H1 (cell line): ENCODE results near the gene AAK1. TPM values are rescaled to one million over a fixed set of nuclear protein-coding genes. Genes with fewer than 3 reads are reported as not detected.

Experiments
- CBX5 ChIP-seq: fragments of 300-800, 300-1000 bp; sonication (generic); IDR thresholded peaks from 2 replicates; pipeline ENCODE4 v1.7.1; 2016; ENCODE audit warnings: antibody characterized with exemption, low read length, low read depth
- CEBPB ChIP-seq: IDR thresholded peaks from 2 replicates; pipeline ENCODE4 v1.6.1; 2012; ENCODE audit warnings: low read depth, low read length
- CTBP2 ChIP-seq: IDR thresholded peaks from 2 replicates; pipeline ENCODE4 v1.7.0; 2011; ENCODE audit warnings: borderline replicate concordance, mild to moderate bottlenecking, moderate library complexity, mixed read lengths, low read length; ENCODE audit not compliant: insufficient read depth, insufficient read length
- EGR1 ChIP-seq: IDR thresholded peaks from 2 replicates; pipeline ENCODE4 v1.6.1; 2011; ENCODE audit warnings: low read depth, low read length, borderline replicate concordance
- HDAC2 ChIP-seq, 2 experiments: fragments of 300-600 bp in 1 of 2; sonication (generic) in 1 of 2; IDR thresholded peaks; 2 replicates each; pipeline ENCODE4 v1.6.1; 2011 to 2012; ENCODE audit warnings: low read depth in 2 of 2, low read length in 2 of 2, mild to moderate bottlenecking in 2 of 2, moderate library complexity in 2 of 2, borderline replicate concordance in 1 of 2, inconsistent platforms in 1 of 2
- KDM4A ChIP-seq: IDR thresholded peaks from one replicate; pipeline ENCODE4 v1.7.1; 2012; ENCODE audit warnings: low read depth, mild to moderate bottlenecking, moderate library complexity, low read length, inconsistent platforms; ENCODE audit not compliant: severe bottlenecking
- SP1 ChIP-seq: IDR thresholded peaks from 2 replicates; pipeline ENCODE4 v1.6.1; 2011; ENCODE audit warnings: low read depth, low read length
- TCF12 ChIP-seq: IDR thresholded peaks from 2 replicates; pipeline ENCODE4 v1.6.1; 2011; ENCODE audit warnings: low read depth, mild to moderate bottlenecking, low read length
- polyA plus RNA-seq, 7 experiments: library from polyadenylated mRNA; depleted of rRNA in 3 of 7; stranded (reverse) in 5 of 7; unstranded in 2 of 7; fragments of >200 nt in 5 of 7; fragments of 200-250 nt in 2 of 7; gene quantifications; 1 replicate in 5 of 7; 2 replicates in 1 of 7; 4 replicates in 1 of 7; pipeline versions ENCODE4 v1.2.1 to v1.2.3, GENCODE V29; 2011 to 2013; ENCODE audit warnings: missing spikeins in 2 of 7, mixed read lengths in 2 of 7
- total RNA-seq: library from RNA; stranded (reverse); fragmentation: NEBNext Ultra II Directional; extraction: Animal tissue kit (Norgen Biotek cat#: 25700); gene quantifications from 2 replicates; pipeline ENCODE4 v1.2.1, GENCODE V29; 2021
- TF ChIP-seq, protein P1 (sequence below): IDR thresholded peaks from 2 replicates; pipeline ENCODE4 v1.6.1; 2012; ENCODE audit warnings: inconsistent platforms

The AAK1 gene
- total and polyA plus RNA-seq, 2 of the 8 experiments (the other 6 are each of a cell fraction or from before 2014, with no cell fraction given), result 10.0 to 40.5 TPM

DNA sequence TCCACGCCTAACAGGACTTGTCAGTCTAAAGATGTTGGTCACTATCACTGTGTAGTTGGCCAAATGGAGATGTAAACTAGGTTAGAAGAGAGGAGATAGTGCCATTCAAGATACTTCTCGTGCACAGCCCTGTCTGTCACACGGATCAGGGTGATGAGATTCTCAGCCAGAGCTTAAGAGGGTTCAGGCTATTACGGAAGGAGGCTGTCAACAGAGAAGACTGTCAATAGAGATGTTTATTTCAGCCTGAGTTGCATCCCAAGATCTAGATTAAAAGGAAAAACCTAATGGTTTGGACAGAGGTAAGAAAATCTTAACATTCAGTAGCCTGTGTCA lies 83.4 kb downstream of the AAK1 start (continued):
- TF ChIP-seq SP1, result no peak
- TF ChIP-seq, protein P1, sequence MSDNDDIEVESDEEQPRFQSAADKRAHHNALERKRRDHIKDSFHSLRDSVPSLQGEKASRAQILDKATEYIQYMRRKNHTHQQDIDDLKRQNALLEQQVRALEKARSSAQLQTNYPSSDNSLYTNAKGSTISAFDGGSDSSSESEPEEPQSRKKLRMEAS, result no peak
- no peak for TF ChIP-seq TCF12
- no peak for TF ChIP-seq CTBP2
- no peak for TF ChIP-seq HDAC2 (IDR thresholded peaks at IDR 0.05; ENCODE audit: borderline replicate concordance in 1 of 2, low read depth in 2 of 2, low read length in 2 of 2)
- no peak for TF ChIP-seq CBX5
- no peak for TF ChIP-seq KDM4A
- no peak for TF ChIP-seq CEBPB
- no peak for TF ChIP-seq EGR1
